Measurements from ENCODE around the gene SOX5.

The SOX5 gene

DNA sequence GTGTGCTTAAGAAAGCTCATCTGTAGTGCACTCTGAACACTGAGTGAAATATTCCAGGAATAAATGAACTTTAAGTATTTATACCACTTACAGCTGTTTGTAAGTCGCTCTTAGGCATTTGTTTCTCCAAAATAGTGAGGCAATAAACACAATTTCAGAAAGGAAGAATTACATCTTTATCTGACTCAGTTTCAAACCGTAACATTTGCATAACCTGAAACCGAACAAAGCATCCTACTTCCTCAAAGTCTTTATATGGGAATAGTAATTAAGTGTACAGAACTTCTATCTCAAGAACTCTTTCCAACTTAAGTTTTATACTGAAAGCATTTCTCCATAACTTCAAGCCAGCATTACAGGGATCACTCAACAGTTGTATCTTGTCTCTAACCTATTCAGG, 58.4 kb downstream of the SOX5 start:
- Histone ChIP-seq H3K79me2 (ENCODE audit: insufficient read depth, low read length) (no peaks in the 10 kb centered on the region), H3K27me3 (ENCODE audit: insufficient read depth, low read length, poor library complexity, severe bottlenecking) (no peaks in the 10 kb centered on the region), H3K4me3 (ENCODE audit: low read length, poor library complexity, severe bottlenecking) (no peak overlapping the region), H3F3A (ENCODE audit: low read depth) (no peaks in the 10 kb centered on the region), H3K4me1 (ENCODE audit: insufficient read depth, low read length, poor library complexity, severe bottlenecking) (peaks cover 6% of the 10 kb centered on the region), H4K20me1 (ENCODE audit: insufficient read depth, low read length, poor library complexity, severe bottlenecking) (no peaks in the 10 kb centered on the region), H3K4me2 (ENCODE audit: low read depth, low read length, poor library complexity, severe bottlenecking) (no peak overlapping the region), H3K9me2 (replicated peaks; ENCODE audit: low read depth, low read length) (no peaks in the 10 kb centered on the region), H2AFZ (ENCODE audit: low read length) (no peak overlapping the region), H3K9ac (ENCODE audit: low read depth, low read length, poor library complexity, severe bottlenecking) (no peak overlapping the region), H3K9me3 (ENCODE audit: insufficient read depth, low read depth, low read length) (no peaks in the 10 kb centered on the region), H3K36me3 (ENCODE audit: insufficient read depth, low read length) (no peaks in the 10 kb centered on the region)
- TF ChIP-seq CTCF (conservative IDR thresholded peaks at IDR 0.05; ENCODE audit: low read length), result no peak
- no peak for TF ChIP-seq EZH2phosphoT487 (IDR thresholded peaks at IDR 0.05; ENCODE audit: borderline replicate concordance)

DNA sequence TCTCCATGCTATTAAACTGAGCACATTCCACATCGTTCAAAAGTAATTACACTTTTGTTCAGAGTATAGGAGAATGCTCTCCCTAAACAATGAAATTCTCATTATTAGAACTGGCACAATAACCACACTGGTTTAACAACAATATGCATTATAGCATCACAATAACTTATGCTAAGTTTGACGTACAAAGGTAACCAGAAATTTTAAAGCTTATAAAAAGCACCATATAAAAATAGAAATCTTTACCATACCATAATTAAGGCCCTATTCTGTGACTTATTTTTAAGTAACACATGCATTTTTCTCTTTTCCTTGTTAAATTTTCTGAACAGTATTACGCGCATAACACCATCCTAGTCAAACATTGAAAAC, 60.4 kb downstream of the SOX5 start:
- Histone ChIP-seq H3K27me3 (ENCODE audit: insufficient read depth, low read length, poor library complexity, severe bottlenecking) (no peaks in the 10 kb centered on the region), H3K9ac (ENCODE audit: low read depth, low read length, poor library complexity, severe bottlenecking) (no peak overlapping the region), H2AFZ (ENCODE audit: low read length) (no peak overlapping the region), H3K79me2 (ENCODE audit: insufficient read depth, low read length) (no peaks in the 10 kb centered on the region), H3K4me2 (ENCODE audit: low read depth, low read length, poor library complexity, severe bottlenecking) (no peak overlapping the region), H3K9me2 (replicated peaks; ENCODE audit: low read depth, low read length) (no peaks in the 10 kb centered on the region), H3F3A (ENCODE audit: low read depth) (no peaks in the 10 kb centered on the region), H4K20me1 (ENCODE audit: insufficient read depth, low read length, poor library complexity, severe bottlenecking) (no peaks in the 10 kb centered on the region), H3K36me3 (ENCODE audit: insufficient read depth, low read length) (no peaks in the 10 kb centered on the region), H3K9me3 (ENCODE audit: insufficient read depth, low read depth, low read length) (no peaks in the 10 kb centered on the region), H3K4me3 (ENCODE audit: low read length, poor library complexity, severe bottlenecking) (no peak overlapping the region), H3K4me1 (ENCODE audit: insufficient read depth, low read length, poor library complexity, severe bottlenecking) (peaks cover 6% of the 10 kb centered on the region)
- no peak for TF ChIP-seq EZH2phosphoT487 (IDR thresholded peaks at IDR 0.05; ENCODE audit: borderline replicate concordance)
- TF ChIP-seq CTCF (conservative IDR thresholded peaks at IDR 0.05; ENCODE audit: low read length), result no peak

DNA sequence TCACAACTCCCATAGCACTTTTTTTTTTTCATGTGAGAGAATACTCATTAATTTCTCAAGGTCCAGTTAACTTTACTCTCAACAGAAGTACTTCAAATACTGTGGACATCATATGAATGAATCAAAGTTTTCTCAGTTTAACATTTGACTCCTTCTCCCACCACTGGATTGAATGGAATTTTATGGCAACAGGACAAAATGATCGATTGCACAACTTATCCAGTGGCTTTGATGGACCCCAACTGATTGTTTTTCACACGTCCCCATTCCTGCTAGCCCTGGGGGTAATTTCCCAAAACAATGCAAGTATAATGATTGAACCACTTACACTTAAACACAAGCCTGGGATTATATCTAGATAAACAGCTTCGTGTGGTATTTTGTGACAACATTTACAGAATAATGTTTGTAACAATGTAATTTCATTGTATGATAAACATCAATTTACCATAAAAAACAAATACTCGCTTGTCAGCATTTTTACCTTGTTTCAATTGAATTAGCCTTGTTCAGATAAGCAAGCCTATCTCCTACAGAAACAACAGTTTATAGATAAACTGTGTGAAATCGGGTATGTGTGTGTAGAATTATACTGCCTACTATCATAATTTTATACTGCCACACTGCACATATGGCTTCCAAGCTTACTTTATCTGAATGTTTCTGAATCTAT, 60.9 kb downstream of the SOX5 start:
- H3K36me3 ChIP-seq (ENCODE audit: insufficient read depth, low read length), result no peaks in the 10 kb centered on the region
- H3K9me2 ChIP-seq (replicated peaks; ENCODE audit: low read depth, low read length), result no peaks in the 10 kb centered on the region
- no peaks in the 10 kb centered on the region for H3K79me2 ChIP-seq (ENCODE audit: insufficient read depth, low read length)
- H3K27me3 ChIP-seq (ENCODE audit: insufficient read depth, low read length, poor library complexity, severe bottlenecking), result no peaks in the 10 kb centered on the region
- H3K9ac ChIP-seq (ENCODE audit: low read depth, low read length, poor library complexity, severe bottlenecking), result no peak overlapping the region
- H2AFZ ChIP-seq (ENCODE audit: low read length), result no peak overlapping the region
- H3K4me2 ChIP-seq (ENCODE audit: low read depth, low read length, poor library complexity, severe bottlenecking), result no peak overlapping the region
- H3K9me3 ChIP-seq (ENCODE audit: insufficient read depth, low read depth, low read length), result no peaks in the 10 kb centered on the region
- no peaks in the 10 kb centered on the region for H4K20me1 ChIP-seq (ENCODE audit: insufficient read depth, low read length, poor library complexity, severe bottlenecking)
- TF ChIP-seq CTCF (conservative IDR thresholded peaks at IDR 0.05; ENCODE audit: low read length) (no peak), EZH2phosphoT487 (IDR thresholded peaks at IDR 0.05; ENCODE audit: borderline replicate concordance) (no peak)
- no peaks in the 10 kb centered on the region for H3F3A ChIP-seq (ENCODE audit: low read depth)
- no peak overlapping the region for H3K4me3 ChIP-seq (ENCODE audit: low read length, poor library complexity, severe bottlenecking)
- peaks cover 6% of the 10 kb centered on the region for H3K4me1 ChIP-seq (ENCODE audit: insufficient read depth, low read length, poor library complexity, severe bottlenecking)
